GM12873 (cell line): Measurements from ENCODE around the gene C22orf23.

Experiments used
- CTCF ChIP-seq: IDR thresholded peaks from 2 replicates; pipeline ENCODE4 v1.5.1; 2012; ENCODE audit warnings: low read depth, mild to moderate bottlenecking, moderate library complexity, low read length, control low read depth; ENCODE audit not compliant: insufficient read depth; ENCODE audit errors: missing control alignments

C22orf23 gene

DNA sequence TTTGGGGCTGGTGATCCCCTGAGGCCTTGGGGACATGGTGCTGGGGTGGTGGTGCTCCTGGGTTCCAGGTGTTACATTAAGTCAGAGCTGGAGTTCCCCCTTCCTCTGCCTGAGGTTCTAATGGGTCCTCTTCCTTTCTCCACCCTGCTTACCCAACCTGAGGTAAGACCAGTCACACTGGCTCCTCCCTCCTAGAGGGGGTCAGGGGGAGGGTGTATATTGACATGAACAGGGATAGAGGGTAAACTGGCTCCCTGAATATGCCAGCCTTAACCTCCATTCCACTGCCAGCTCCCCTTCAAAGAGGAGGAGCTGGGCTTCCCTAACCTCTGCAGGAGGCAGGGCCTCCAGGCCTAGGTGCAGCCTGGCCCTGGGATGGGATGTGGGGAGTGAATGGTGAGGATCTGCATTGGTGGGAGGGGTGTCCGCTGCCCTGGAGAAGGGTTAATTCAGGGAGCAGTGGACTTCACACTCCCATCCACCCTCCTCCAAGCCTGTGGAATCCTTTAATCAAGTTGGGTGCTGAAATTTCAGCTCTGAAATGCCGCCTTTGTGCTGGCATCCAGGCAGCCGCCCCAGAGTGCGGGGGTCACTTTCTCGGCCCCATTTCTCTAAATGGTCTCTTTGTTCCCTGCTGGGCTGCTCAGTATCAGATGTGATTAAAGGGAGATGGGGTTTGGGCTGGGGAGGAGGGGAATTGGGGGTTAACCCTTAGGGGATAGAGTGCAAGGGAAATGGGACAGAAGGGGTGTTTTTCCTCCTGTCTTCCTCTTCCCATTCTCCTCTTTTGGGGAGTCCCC, 15.3 kb upstream of the C22orf23 start:
- no peak for TF ChIP-seq CTCF

DNA sequence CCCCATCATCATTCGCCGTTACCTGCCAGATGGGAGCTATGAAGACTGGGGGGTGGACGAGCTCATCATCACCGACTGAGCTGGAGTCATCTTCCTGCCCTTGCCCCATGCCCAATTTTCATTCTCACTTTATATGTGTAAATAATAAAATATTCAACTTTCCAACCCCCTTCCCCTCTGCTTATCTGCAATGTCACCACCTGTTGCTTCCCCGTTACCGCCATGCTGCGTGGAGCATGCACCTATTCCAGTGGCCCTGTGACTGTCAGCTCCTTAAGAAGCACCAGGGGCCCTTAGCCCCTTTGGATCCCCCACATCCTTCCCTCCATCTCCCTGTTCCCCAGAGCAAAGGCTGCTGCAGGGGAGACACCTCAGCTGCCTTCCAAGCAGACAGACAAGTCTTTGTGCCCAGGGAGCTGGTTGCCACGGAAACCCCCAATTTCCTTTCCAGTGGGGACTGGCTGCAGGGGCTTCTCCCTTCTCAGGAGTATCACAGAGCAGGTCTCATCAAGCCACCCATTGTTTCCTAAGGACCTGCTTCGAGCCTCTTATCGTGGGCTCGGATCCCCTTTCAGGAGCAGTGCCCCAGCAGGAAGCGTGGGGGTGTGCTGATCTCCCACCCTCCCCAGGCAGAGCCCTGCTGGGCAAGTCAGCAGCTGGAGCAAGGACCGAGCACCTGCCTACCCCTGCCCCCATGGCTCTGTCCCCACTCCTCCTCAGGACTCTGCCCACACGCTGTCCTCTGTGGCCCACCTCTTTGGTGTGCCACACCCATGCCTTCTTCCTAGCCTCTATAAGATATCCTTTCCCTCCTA, 14.4 kb upstream of the C22orf23 start:
- no peak for TF ChIP-seq CTCF

- no peak for TF ChIP-seq CTCF
Measured at GRCh38 chr22:37967147-37967546, 13.7 kb upstream of the C22orf23 start.

DNA sequence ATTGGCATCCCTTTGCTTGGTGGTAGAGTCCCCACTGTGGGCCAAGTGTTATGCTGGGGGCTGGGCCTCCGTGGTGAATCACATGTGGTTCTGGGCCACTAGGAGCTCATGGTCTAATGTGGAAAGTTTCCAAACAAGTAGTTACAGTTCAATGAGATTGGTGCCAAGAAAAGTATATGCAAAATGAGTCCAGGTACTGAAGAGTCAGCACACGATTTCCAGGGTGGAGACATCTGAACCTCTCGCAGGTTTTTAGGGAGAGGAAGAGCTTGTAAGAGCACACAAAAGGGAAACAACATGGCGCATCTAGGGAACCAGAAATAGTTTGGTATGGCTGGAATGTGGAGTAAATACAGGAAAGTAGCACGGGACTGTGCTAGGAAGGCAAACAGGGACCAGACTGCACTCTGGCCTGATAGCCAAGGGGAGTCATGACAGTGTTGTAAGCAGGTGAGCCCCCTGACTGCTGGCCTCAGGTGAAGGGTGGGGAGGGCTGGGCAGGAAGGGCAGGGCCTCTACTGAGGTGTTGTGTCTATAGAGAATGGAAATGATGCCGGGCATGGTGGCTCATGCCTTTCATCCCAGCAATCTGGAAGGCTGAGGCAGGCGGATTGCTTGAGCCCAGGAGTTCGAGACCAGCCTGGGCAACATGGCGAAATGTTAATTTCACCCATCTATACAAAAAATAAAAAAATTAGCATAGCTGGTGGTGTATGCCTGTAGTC, 12.7 kb upstream of the C22orf23 start:
- TF ChIP-seq CTCF: no peak

GRCh38 chr22:37961062-37961461, 7.7 kb upstream of the C22orf23 start:
- no peak for TF ChIP-seq CTCF

GRCh38 chr22:37959231-37959825, 5.9 kb upstream of the C22orf23 start:
- no peak for TF ChIP-seq CTCF
